HepG2 (cell line): Measurements from ENCODE around the gene MOGAT3. TPM values are rescaled to one million over a fixed set of nuclear protein-coding genes. Genes with fewer than 3 reads are reported as not detected.
A peak's percentile ranks its signal among the peaks of the same experiment; 100 is the strongest.

Source experiments
- BHLHE40 ChIP-seq: IDR thresholded peaks from 2 replicates; pipeline ENCODE4 v1.6.1; 2011; ENCODE audit warnings: low read length, improper control_type of control experiment
- DDIT3 ChIP-seq: sonication (generic); formaldehyde crosslinking; IDR thresholded peaks from 2 replicates; pipeline ENCODE4 v1.4.0; 2020; ENCODE audit warnings: mild to moderate bottlenecking, missing genetic modification reagents
- HOXA3 ChIP-seq: sonication (generic); formaldehyde crosslinking; IDR thresholded peaks from 2 replicates; pipeline ENCODE4 v1.5.0; 2020; ENCODE audit warnings: missing genetic modification reagents
- HOXD1 ChIP-seq: sonication (generic); formaldehyde crosslinking; IDR thresholded peaks from 2 replicates; pipeline ENCODE4 v1.5.0; 2020; ENCODE audit warnings: missing genetic modification reagents
- KDM1A ChIP-seq: IDR thresholded peaks from 2 replicates; pipeline ENCODE4 v1.6.1; 2016; ENCODE audit warnings: missing compliant biosample characterization
- MIXL1 ChIP-seq: IDR thresholded peaks from 2 replicates; pipeline ENCODE4 v1.6.1; 2016
- MXD1 ChIP-seq: sonication (generic); formaldehyde crosslinking; IDR thresholded peaks from 2 replicates; pipeline ENCODE4 v1.4.0; 2020; ENCODE audit warnings: mild to moderate bottlenecking, missing genetic modification reagents
- MZF1 ChIP-seq: sonication (generic); formaldehyde crosslinking; IDR thresholded peaks from 2 replicates; pipeline ENCODE4 v1.8.1; 2023; ENCODE audit warnings: mild to moderate bottlenecking, missing genetic modification reagents, borderline replicate concordance
- NCOA2 ChIP-seq: sonication (generic); formaldehyde crosslinking; IDR thresholded peaks from 2 replicates; pipeline ENCODE4 v1.8.0; 2022; ENCODE audit warnings: inconsistent platforms
- NPAS2 ChIP-seq: sonication (generic); formaldehyde crosslinking; IDR thresholded peaks from 2 replicates; pipeline ENCODE4 v1.8.0; 2022; ENCODE audit warnings: mild to moderate bottlenecking, missing genetic modification reagents, borderline replicate concordance
- SKIL ChIP-seq: sonication (generic); formaldehyde crosslinking; IDR thresholded peaks from 2 replicates; pipeline ENCODE4 v1.8.0; 2022; ENCODE audit warnings: missing genetic modification reagents, mild to moderate bottlenecking, moderate library complexity, borderline replicate concordance
- TARDBP ChIP-seq: sonication (generic); formaldehyde crosslinking; IDR thresholded peaks from 2 replicates; pipeline ENCODE4 v1.8.0; 2022; ENCODE audit warnings: mild to moderate bottlenecking, missing genetic modification reagents
- TBP ChIP-seq: sonication (generic); formaldehyde crosslinking; IDR thresholded peaks from 2 replicates; pipeline ENCODE4 v1.5.0; 2020; ENCODE audit warnings: missing genetic modification reagents
- TBX2 ChIP-seq: sonication (generic); formaldehyde crosslinking; IDR thresholded peaks from 2 replicates; pipeline ENCODE4 v1.5.0; 2020; ENCODE audit warnings: missing genetic modification reagents, mild to moderate bottlenecking, borderline replicate concordance
- ZNF121 ChIP-seq: sonication (generic); formaldehyde crosslinking; IDR thresholded peaks from 2 replicates; pipeline ENCODE4 v1.5.0; 2020; ENCODE audit warnings: mild to moderate bottlenecking, missing genetic modification reagents
- ZNF432 ChIP-seq: sonication (generic); formaldehyde crosslinking; IDR thresholded peaks from 2 replicates; pipeline ENCODE4 v1.5.0; 2020; ENCODE audit warnings: missing genetic modification reagents, mild to moderate bottlenecking, borderline replicate concordance
- ZNF567 ChIP-seq: sonication (generic); formaldehyde crosslinking; IDR thresholded peaks from 2 replicates; pipeline ENCODE4 v1.8.1; 2023; ENCODE audit warnings: mild to moderate bottlenecking, missing genetic modification reagents, borderline replicate concordance
- ZNF609 ChIP-seq: sonication (generic); formaldehyde crosslinking; IDR thresholded peaks from 2 replicates; pipeline ENCODE4 v1.4.0; 2020; ENCODE audit warnings: mild to moderate bottlenecking, missing genetic modification reagents, borderline replicate concordance
- ZNF629 ChIP-seq: sonication (generic); formaldehyde crosslinking; conservative IDR thresholded peaks from 2 replicates; pipeline ENCODE4 v1.5.0; 2020; ENCODE audit warnings: missing genetic modification reagents
- ZNF709 ChIP-seq: sonication (generic); formaldehyde crosslinking; IDR thresholded peaks from 2 replicates; pipeline ENCODE4 v1.5.0; 2020; ENCODE audit warnings: mild to moderate bottlenecking, missing genetic modification reagents
- ZNF724P ChIP-seq: sonication (generic); formaldehyde crosslinking; IDR thresholded peaks from 2 replicates; pipeline ENCODE4 v1.8.0; 2022; ENCODE audit warnings: missing genetic modification reagents, borderline replicate concordance
- ZNF749 ChIP-seq: sonication (generic); formaldehyde crosslinking; IDR thresholded peaks from 2 replicates; pipeline ENCODE4 v1.8.0; 2022; ENCODE audit warnings: mild to moderate bottlenecking, missing genetic modification reagents, moderate library complexity, borderline replicate concordance
- polyA plus RNA-seq, 8 experiments: library from polyadenylated mRNA; depleted of rRNA in 3 of 8; stranded (reverse) in 7 of 8; unstranded in 1 of 8; fragments of >200 nt; fragmentation: Illumina TruSeq in 4 of 8; extraction: Trizol in 4 of 8; gene quantifications; 2 replicates each; pipeline versions ENCODE4 v1.2.1 to v1.2.3, GENCODE V29; 2011 to 2016; ENCODE audit warnings: low read depth in 4 of 8, missing spikeins in 1 of 8, mixed read lengths in 1 of 8; ENCODE audit not compliant: insufficient read depth in 1 of 8
- total RNA-seq, 5 experiments: library from RNA; depleted of rRNA; stranded (reverse); fragments of >200 nt; fragmentation: Illumina TruSeq; extraction: Trizol; gene quantifications; 2 replicates each; pipeline ENCODE4 v1.2.3, GENCODE V29; 2016; ENCODE audit warnings: low read depth in 1 of 5

MOGAT3 gene
- total and polyA plus RNA-seq, 2 of the 13 experiments (the other 11 are each of a cell fraction or from before 2014, with no cell fraction given) = 22.5 to 30.5 TPM

- TF ChIP-seq ZNF709 = peak; percentile 46
- TF ChIP-seq TBP = no peak
- TF ChIP-seq ZNF567 (CRISPR knock-in tag) = no peak
- peak; percentile 24; the same call in 1 of the 2 replicates for TF ChIP-seq ZNF609 (CRISPR knock-in tag)
- peak; percentile 68; the same call in 1 of the 2 replicates for TF ChIP-seq ZNF121 (CRISPR knock-in tag)
- no peak for TF ChIP-seq ZNF724P (CRISPR knock-in tag)
- TF ChIP-seq NCOA2 = no peak; the same call in 1 of the 2 replicates
- TF ChIP-seq HOXD1 = no peak; the same call in 1 of the 2 replicates
- 0 out of 2 replicates have a peak, but pooled peaks have one; percentile 57 for TF ChIP-seq TBX2 (CRISPR knock-in tag)
- TF ChIP-seq MIXL1 = no peak
- TF ChIP-seq MXD1 (CRISPR knock-in tag) = no peak
- TF ChIP-seq ZNF749 (CRISPR knock-in tag) = no peak
- TF ChIP-seq MZF1 (CRISPR knock-in tag) = no peak
- TF ChIP-seq TARDBP (CRISPR knock-in tag) = peak; percentile 52; the same call in 1 of the 2 replicates
- no peak for TF ChIP-seq ZNF432
- no peak for TF ChIP-seq KDM1A (CRISPR knock-in tag)
- TF ChIP-seq ZNF629 (CRISPR knock-in tag) = no peak; the same call in 1 of the 2 replicates
- peak; percentile 88 for TF ChIP-seq HOXA3 (CRISPR knock-in tag)
- TF ChIP-seq DDIT3 (CRISPR knock-in tag) = no peak
- peak; percentile 76 for TF ChIP-seq SKIL (CRISPR knock-in tag)
- 0 out of 2 replicates have a peak, but pooled peaks have one; percentile 50 for TF ChIP-seq BHLHE40
- TF ChIP-seq NPAS2 = no peak
Observed at GRCh38 chr7:101217388-101218235, 16.8 kb upstream of the MOGAT3 start, which contains the start of the genes PLOD3 and ZNHIT1 (continued).
